OCI-LY7 (cell line): ENCODE measurements around the gene METRN.

ENCODE experiments used
- EZH2phosphoT487 ChIP-seq: fragments of 200-600 bp; sonication (generic); IDR thresholded peaks from 2 replicates; pipeline ENCODE4 v1.6.1; 2018; ENCODE audit warnings: low read depth, borderline replicate concordance, mild to moderate bottlenecking, mixed run types, antibody characterized with exemption, low read length, moderate library complexity, mixed read lengths
- TF ChIP-seq, protein P1 (sequence below): fragments of 200-600 bp; sonication (generic); conservative IDR thresholded peaks from 2 replicates; pipeline ENCODE4 v1.5.1; 2014; ENCODE audit warnings: mild to moderate bottlenecking, antibody characterized with exemption, low read length, moderate library complexity, mixed read lengths

DNA sequence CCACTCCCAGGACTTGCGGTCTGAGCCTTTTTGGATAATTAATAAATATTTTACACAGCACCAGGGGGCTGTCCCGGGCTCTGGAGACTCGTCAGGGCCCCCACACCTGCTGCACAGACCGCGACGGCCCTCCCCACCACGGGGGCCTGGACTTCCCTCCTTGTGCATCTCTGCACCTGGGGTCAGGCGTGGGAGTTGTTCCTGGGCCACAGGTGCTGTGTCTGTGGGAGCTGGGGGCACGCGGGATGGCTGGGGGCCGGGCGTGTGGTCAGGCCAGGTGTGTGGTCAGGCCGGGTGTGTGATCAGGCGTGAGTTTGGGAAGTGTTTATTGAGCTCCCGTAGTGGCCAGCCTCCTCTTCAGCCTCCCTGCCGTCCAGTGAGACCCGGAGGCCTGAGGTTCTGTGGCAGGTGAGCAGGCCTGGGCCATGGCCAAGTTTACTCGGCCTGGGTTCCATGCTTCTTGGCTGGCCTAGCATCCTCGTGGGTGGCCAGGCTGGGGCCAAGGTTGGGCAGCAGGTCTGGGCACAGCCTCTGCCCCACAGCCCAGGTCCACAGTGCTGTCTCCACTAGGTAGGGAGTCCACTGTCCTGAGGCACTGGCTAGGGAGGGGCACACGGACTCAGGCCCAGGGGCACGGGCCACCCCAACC lies 36.6 kb upstream of the METRN start:
- TF ChIP-seq, protein P1, sequence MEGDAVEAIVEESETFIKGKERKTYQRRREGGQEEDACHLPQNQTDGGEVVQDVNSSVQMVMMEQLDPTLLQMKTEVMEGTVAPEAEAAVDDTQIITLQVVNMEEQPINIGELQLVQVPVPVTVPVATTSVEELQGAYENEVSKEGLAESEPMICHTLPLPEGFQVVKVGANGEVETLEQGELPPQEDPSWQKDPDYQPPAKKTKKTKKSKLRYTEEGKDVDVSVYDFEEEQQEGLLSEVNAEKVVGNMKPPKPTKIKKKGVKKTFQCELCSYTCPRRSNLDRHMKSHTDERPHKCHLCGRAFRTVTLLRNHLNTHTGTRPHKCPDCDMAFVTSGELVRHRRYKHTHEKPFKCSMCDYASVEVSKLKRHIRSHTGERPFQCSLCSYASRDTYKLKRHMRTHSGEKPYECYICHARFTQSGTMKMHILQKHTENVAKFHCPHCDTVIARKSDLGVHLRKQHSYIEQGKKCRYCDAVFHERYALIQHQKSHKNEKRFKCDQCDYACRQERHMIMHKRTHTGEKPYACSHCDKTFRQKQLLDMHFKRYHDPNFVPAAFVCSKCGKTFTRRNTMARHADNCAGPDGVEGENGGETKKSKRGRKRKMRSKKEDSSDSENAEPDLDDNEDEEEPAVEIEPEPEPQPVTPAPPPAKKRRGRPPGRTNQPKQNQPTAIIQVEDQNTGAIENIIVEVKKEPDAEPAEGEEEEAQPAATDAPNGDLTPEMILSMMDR, result no peak
- TF ChIP-seq EZH2phosphoT487, result no peak
